HepG2 (cell line): ENCODE results near the gene AFTPH. TPM values are rescaled to one million over a fixed set of nuclear protein-coding genes. Genes with fewer than 3 reads are reported as not detected.

Source experiments
- ATAC-seq: fragments of 200-7000 bp; cut with Tn5 transposase; 3 replicates; pipeline ENCODE4 v1.9.1; 2020; ENCODE audit warnings: mild to moderate bottlenecking, moderate library complexity
- BruUV-seq: library from RNA; stranded (reverse); fragments of 400-500 nt; replicated peaks from 2 replicates; lab custom pipeline; 2021; lab: Mats Ljungman, UMichigan
- CTCF ChIA-PET: fragments of 300-600 bp; formaldehyde crosslinking; extraction: SDS; loops from one replicate; lab custom pipeline; 2021; ENCODE audit warnings: low total read pairs, inconsistent platforms, low intra/inter-chr PET ratio; lab: Yijun Ruan, JAX
- POLR2A ChIA-PET: fragments of 350-600 bp; sonication (Branson Sonifier 250); formaldehyde crosslinking; loops from one replicate; lab custom pipeline; 2020; ENCODE audit warnings: antibody characterized with exemption, inconsistent platforms; lab: Yijun Ruan, JAX
- DNase-seq: peaks from one replicate; pipeline ENCODE4 v3.0.0-alpha.2; 2015; ENCODE audit warnings: low spot score
- FAIRE-seq: peaks from 3 replicates; lab custom pipeline; 2011; peaks lifted over from hg19 to GRCh38; lab: Jason Lieb, UNC
- H2AFZ ChIP-seq: one replicate; pipeline ENCODE4 v1.6.1; 2011; ENCODE audit warnings: low read length, inconsistent platforms
- H3K27ac ChIP-seq: fragments of 300-600 bp; 3 replicates; pipeline ENCODE4 v1.8.0; 2011; ENCODE audit warnings: mixed run types, mild to moderate bottlenecking, mixed read lengths, low read length, inconsistent platforms; ENCODE audit not compliant: insufficient read depth; ENCODE audit errors: extremely low read length
- H3K27me3 ChIP-seq, 2 experiments: fragments of 200-600 bp in 1 of 2; 2 replicates in 1 of 2; 3 replicates in 1 of 2; pipeline versions ENCODE4 v1.6.0 to v1.8.0; 2011; ENCODE audit warnings: low read length in 2 of 2, mild to moderate bottlenecking in 2 of 2, moderate library complexity in 2 of 2, inconsistent platforms in 1 of 2; ENCODE audit not compliant: insufficient read depth in 2 of 2, control insufficient read depth in 1 of 2
- H3K36me3 ChIP-seq, 2 experiments: fragments of 200-600 bp in 1 of 2; replicated peaks in 1 of 2; 2 replicates in 1 of 2; 3 replicates in 1 of 2; pipeline versions ENCODE4 v1.5.1 to v1.8.0; 2011; ENCODE audit warnings: low read length in 2 of 2, inconsistent platforms in 1 of 2; ENCODE audit not compliant: insufficient read depth in 2 of 2, control insufficient read depth in 1 of 2
- H3K4me1 ChIP-seq: 2 replicates; pipeline ENCODE4 v1.5.1; 2012; ENCODE audit warnings: low read length, inconsistent platforms; ENCODE audit not compliant: insufficient read depth
- H3K4me2 ChIP-seq: 2 replicates; pipeline ENCODE4 v1.6.0; 2011; ENCODE audit warnings: low read depth, low read length, inconsistent platforms
- H3K4me3 ChIP-seq, 3 experiments: fragments of 200-600 bp in 1 of 3; sonication (generic), shearing (Covaris generic) in 1 of 3; replicated peaks in 1 of 3; 2 replicates each; pipeline ENCODE4 v1.5.1; 2011 to 2016; ENCODE audit warnings: low read length in 3 of 3, inconsistent platforms in 2 of 3, low read depth in 2 of 3, mild to moderate bottlenecking in 2 of 3, control low read depth in 1 of 3, mixed read lengths in 1 of 3; ENCODE audit not compliant: insufficient read depth in 1 of 3
- H3K79me2 ChIP-seq: one replicate; pipeline ENCODE4 v1.6.1; 2011; ENCODE audit warnings: low read length, inconsistent platforms; ENCODE audit not compliant: insufficient read depth
- H3K9ac ChIP-seq: 2 replicates; pipeline ENCODE4 v1.6.0; 2011; ENCODE audit warnings: mild to moderate bottlenecking, low read depth, low read length, inconsistent platforms; ENCODE audit not compliant: insufficient read depth
- H3K9me3 ChIP-seq: 2 replicates; pipeline ENCODE4 v1.5.1; 2012; ENCODE audit warnings: mild to moderate bottlenecking, low read length
- H4K20me1 ChIP-seq: 2 replicates; pipeline ENCODE4 v1.6.0; 2011; ENCODE audit warnings: inconsistent platforms, mild to moderate bottlenecking, low read length, moderate library complexity; ENCODE audit not compliant: insufficient read depth
- SPEN ChIP-seq: sonication (generic); formaldehyde crosslinking; IDR thresholded peaks from 2 replicates; pipeline ENCODE4 v1.5.1; 2020; ENCODE audit warnings: low read depth, mild to moderate bottlenecking, missing genetic modification reagents
- USF2 ChIP-seq, 2 experiments: sonication (generic) in 1 of 2; formaldehyde crosslinking in 1 of 2; IDR thresholded peaks; 2 replicates each; pipeline versions ENCODE4 v1.5.1 to v1.6.1; 2011 to 2020; ENCODE audit warnings: borderline replicate concordance in 1 of 2, low read depth in 1 of 2, low read length in 1 of 2, mild to moderate bottlenecking in 1 of 2, missing genetic modification reagents in 1 of 2, moderate library complexity in 1 of 2
- ZFP36 ChIP-seq: fragments of 150-350 bp; IDR thresholded peaks from 2 replicates; pipeline ENCODE4 v1.6.1; 2018; ENCODE audit warnings: borderline replicate concordance, low read length, low read depth; ENCODE audit not compliant: partially characterized antibody
- ZSCAN5A ChIP-seq: sonication (generic); formaldehyde crosslinking; IDR thresholded peaks from 2 replicates; pipeline ENCODE4 v1.8.0; 2022; ENCODE audit warnings: mild to moderate bottlenecking, missing genetic modification reagents, borderline replicate concordance
- WGBS: methylation state at CpG from one replicate; pipeline ENCODE4 v1.1.6; 2017; ENCODE audit warnings: low lambda C conversion rate; 5-methylcytosine and 5-hydroxymethylcytosine counted together
- in situ Hi-C: cut with HindIII; loops from 2 replicates; pipeline ENCODE4 v1.10.0; 2017; ENCODE audit warnings: low pct_unique_long_range_greater_than_20kb; ENCODE audit not compliant: extremely low pct_ligation_motif_present
- intact Hi-C: fragments of 100-400 bp; cut with micrococcal nuclease; formaldehyde crosslinking; loops from one replicate; pipeline ENCODE4 v1.10.0; 2022; ENCODE audit not compliant: unreplicated experiment
- polyA plus RNA-seq, 8 experiments: library from polyadenylated mRNA; depleted of rRNA in 3 of 8; stranded (reverse) in 7 of 8; unstranded in 1 of 8; fragments of >200 nt; fragmentation: Illumina TruSeq in 4 of 8; extraction: Trizol in 4 of 8; gene quantifications; 2 replicates each; pipeline versions ENCODE4 v1.2.1 to v1.2.3, GENCODE V29; 2011 to 2016; ENCODE audit warnings: low read depth in 4 of 8, missing spikeins in 1 of 8, mixed read lengths in 1 of 8; ENCODE audit not compliant: insufficient read depth in 1 of 8
- total RNA-seq, 5 experiments: library from RNA; depleted of rRNA; stranded (reverse); fragments of >200 nt; fragmentation: Illumina TruSeq; extraction: Trizol; gene quantifications; 2 replicates each; pipeline ENCODE4 v1.2.3, GENCODE V29; 2016; ENCODE audit warnings: low read depth in 1 of 5

AFTPH gene
- total and polyA plus RNA-seq, 2 of the 13 experiments (the other 11 are each of a cell fraction or from before 2014, with no cell fraction given), result 27.5 to 36.8 TPM

GRCh38 chr2:64591188-64591587, 67.1 kb downstream of the AFTPH start (continued):
- no peak for TF ChIP-seq ZSCAN5A (CRISPR knock-in tag)
- TF ChIP-seq, all 625 proteins: peak for 0

GRCh38 chr2:64593035-64593655, 69.0 kb downstream of the AFTPH start:
- H3K36me3 ChIP-seq, result peaks cover 14 to 39% of the 10 kb centered on the region in 2 experiments
- TF ChIP-seq SPEN (CRISPR knock-in tag) (no peak), ZFP36 (no peak), USF2 (IDR thresholded peaks at IDR 0.05; ENCODE audit: low read depth, low read length) (0 out of 2 replicates have a peak, but pooled peaks have one; percentile 29), USF2 (CRISPR knock-in tag; IDR thresholded peaks at IDR 0.05; ENCODE audit: borderline replicate concordance) (no peak)
- CTCF ChIA-PET, result no interaction called here
- H2AFZ ChIP-seq, result no peak overlapping the region
- H4K20me1 ChIP-seq, result no peaks in the 10 kb centered on the region
- POLR2A ChIA-PET, result no interaction called here
- DNase-seq (no peak), FAIRE-seq (no peak), ATAC-seq (no peak)
- H3K27ac ChIP-seq, result no peak overlapping the region
- H3K9ac ChIP-seq, result no peak overlapping the region
- in situ Hi-C loops (no loop called here), intact Hi-C loops (no loop called here)
- H3K9me3 ChIP-seq, result no peaks in the 10 kb centered on the region
- H3K4me3 ChIP-seq, result no peak overlapping the region
- H3K27me3 ChIP-seq, result no peaks in the 10 kb centered on the region
- WGBS, result 84% methylated on average over 4 of the region's 4 CpGs
- no peak overlapping the region for H3K4me2 ChIP-seq
- no peaks in the 10 kb centered on the region for H3K4me1 ChIP-seq
- no peaks in the 10 kb centered on the region for H3K79me2 ChIP-seq
- no TSS peak for BruUV-seq
